Esophagus muscularis mucosa (tissue), 4 donors: ENCODE results near the gene FAM53A. TPM values are rescaled to one million over a fixed set of nuclear protein-coding genes. Genes with fewer than 3 reads are reported as not detected.

ENCODE experiments used
- DNase-seq: peaks from one replicate; pipeline ENCODE4 v3.0.0-alpha.2; 2017; ENCODE audit errors: extremely low spot score
- H3K27ac ChIP-seq, 4 donors: fragments of 200-600 bp; sonication (generic); replicated peaks in 1 of 4; 1 replicate in 3 of 4; 2 replicates in 1 of 4; pipeline ENCODE4 v1.5.1; 2016 to 2019; ENCODE audit warnings: mild to moderate bottlenecking in 1 of 4
- H3K27me3 ChIP-seq, 4 donors: fragments of 200-600 bp; sonication (generic); one replicate each; pipeline versions ENCODE4 v1.5.1 to v1.6.0; 2016 to 2019
- H3K36me3 ChIP-seq, 4 donors: fragments of 200-600 bp; sonication (generic); one replicate each; pipeline ENCODE4 v1.5.1; 2016 to 2019
- H3K4me1 ChIP-seq, 4 donors: fragments of 200-600 bp; sonication (generic); one replicate each; pipeline ENCODE4 v1.5.1; 2016 to 2019
- H3K4me3 ChIP-seq, 4 donors: fragments of 200-600 bp; sonication (generic); 1 replicate in 2 of 4; 2 replicates in 2 of 4; pipeline ENCODE4 v1.5.1; 2016 to 2019; ENCODE audit warnings: mild to moderate bottlenecking in 4 of 4, moderate library complexity in 1 of 4
- H3K9me3 ChIP-seq, 4 donors: fragments of 200-600 bp; sonication (generic); 1 replicate in 3 of 4; 2 replicates in 1 of 4; pipeline ENCODE4 v1.5.1; 2016 to 2019
- CTCF ChIP-seq, 3 experiments: fragments of 200-600 bp in 2 of 3; fragments of 450-650 bp in 1 of 3; sonication (generic) in 2 of 3; IDR thresholded peaks; one replicate each; pipeline ENCODE4 v1.5.1; 2017 to 2019; ENCODE audit warnings: antibody characterized with exemption in 3 of 3, mild to moderate bottlenecking in 2 of 3, moderate library complexity in 1 of 3
- EP300 ChIP-seq: sonication (generic); formaldehyde crosslinking; IDR thresholded peaks from one replicate; pipeline ENCODE4 v1.6.1; 2017; ENCODE audit warnings: antibody characterized with exemption
- POLR2A ChIP-seq: fragments of 450-650 bp; IDR thresholded peaks from one replicate; pipeline ENCODE4 v1.6.1; 2017; ENCODE audit warnings: antibody characterized with exemption, moderate library complexity, mild to moderate bottlenecking, low read depth
- POLR2AphosphoS5 ChIP-seq, 2 donors: sonication (generic); formaldehyde crosslinking; IDR thresholded peaks; one replicate each; pipeline ENCODE4 v1.6.1; 2017; ENCODE audit warnings: antibody characterized with exemption in 2 of 2
- WGBS: methylation state at CpG from one replicate; pipeline ENCODE4 v1.1.5; 2018; 5-methylcytosine and 5-hydroxymethylcytosine counted together
- intact Hi-C: fragments of 100-400 bp; cut with DNase I; formaldehyde crosslinking; loops from one replicate; pipeline ENCODE4 v1.15.1; 2023
- total RNA-seq, 4 donors: library from RNA; depleted of rRNA; stranded (reverse); fragments of >200 nt; gene quantifications; one replicate each; pipeline versions ENCODE4 v1.1.0 to v1.2.1, GENCODE V29; 2016

The FAM53A gene
- total RNA-seq, 4 donors from 2014 or later: 5.2 to 13.3 (median 8.9) TPM

DNA sequence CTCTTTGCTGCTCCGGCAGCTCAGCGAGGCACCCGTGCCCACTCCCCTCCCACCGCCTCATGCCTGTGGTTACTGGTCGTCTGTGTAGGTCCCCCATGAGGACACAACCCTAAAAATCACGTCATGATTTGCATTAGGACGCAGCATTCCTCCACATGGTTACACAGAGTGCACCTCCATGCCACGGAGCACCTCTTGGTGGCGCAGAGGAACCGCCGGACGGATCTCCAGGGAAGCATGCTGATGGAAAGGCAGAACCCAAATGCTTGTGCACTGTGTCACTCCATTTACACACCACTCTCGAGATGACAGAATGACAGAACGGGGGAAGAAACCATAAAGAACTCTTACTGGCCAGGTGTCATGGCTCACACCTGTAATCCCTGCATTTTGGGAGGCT lies 22.4 kb downstream of the FAM53A start:
- no peak overlapping the region for H3K27ac ChIP-seq
- H3K4me3 ChIP-seq: no peak overlapping the region
- no peak for TF ChIP-seq POLR2AphosphoS5 (IDR thresholded peaks at IDR 0.05)
- TF ChIP-seq CTCF (IDR thresholded peaks at IDR 0.05): no peak
- TF ChIP-seq POLR2A: no peak
- no peak for TF ChIP-seq EP300
- intact Hi-C loops: no loop called here
- no peaks in the 10 kb centered on the region for H3K9me3 ChIP-seq
- peaks cover 0 to 4% (median 1%) of the 10 kb centered on the region in 4 donors for H3K4me1 ChIP-seq
- H3K36me3 ChIP-seq: peaks cover 0 to 4% (median 2%) of the 10 kb centered on the region in 4 donors
- no peak for DNase-seq
- WGBS: 94% methylated on average over 14 of the region's 14 CpGs
- H3K27me3 ChIP-seq: no peaks in the 10 kb centered on the region

- Histone ChIP-seq H3K27me3 (no peaks in the 10 kb centered on the region), H3K27ac (no peak overlapping the region), H3K36me3 (peaks cover 0 to 8% (median 2%) of the 10 kb centered on the region in 4 donors), H3K4me1 (no peaks in the 10 kb centered on the region), H3K4me3 (no peak overlapping the region), H3K9me3 (no peaks in the 10 kb centered on the region)
- no peak for TF ChIP-seq POLR2AphosphoS5 (IDR thresholded peaks at IDR 0.05)
- TF ChIP-seq POLR2A: no peak
- no peak for TF ChIP-seq EP300
- no peak for TF ChIP-seq CTCF (IDR thresholded peaks at IDR 0.05)
- 84% methylated on average over 24 of the region's 25 CpGs for WGBS
- DNase-seq: no peak
- intact Hi-C loops: no loop called here
Observed at GRCh38 chr4:1660948-1661677, 23.0 kb downstream of the FAM53A start.

DNA sequence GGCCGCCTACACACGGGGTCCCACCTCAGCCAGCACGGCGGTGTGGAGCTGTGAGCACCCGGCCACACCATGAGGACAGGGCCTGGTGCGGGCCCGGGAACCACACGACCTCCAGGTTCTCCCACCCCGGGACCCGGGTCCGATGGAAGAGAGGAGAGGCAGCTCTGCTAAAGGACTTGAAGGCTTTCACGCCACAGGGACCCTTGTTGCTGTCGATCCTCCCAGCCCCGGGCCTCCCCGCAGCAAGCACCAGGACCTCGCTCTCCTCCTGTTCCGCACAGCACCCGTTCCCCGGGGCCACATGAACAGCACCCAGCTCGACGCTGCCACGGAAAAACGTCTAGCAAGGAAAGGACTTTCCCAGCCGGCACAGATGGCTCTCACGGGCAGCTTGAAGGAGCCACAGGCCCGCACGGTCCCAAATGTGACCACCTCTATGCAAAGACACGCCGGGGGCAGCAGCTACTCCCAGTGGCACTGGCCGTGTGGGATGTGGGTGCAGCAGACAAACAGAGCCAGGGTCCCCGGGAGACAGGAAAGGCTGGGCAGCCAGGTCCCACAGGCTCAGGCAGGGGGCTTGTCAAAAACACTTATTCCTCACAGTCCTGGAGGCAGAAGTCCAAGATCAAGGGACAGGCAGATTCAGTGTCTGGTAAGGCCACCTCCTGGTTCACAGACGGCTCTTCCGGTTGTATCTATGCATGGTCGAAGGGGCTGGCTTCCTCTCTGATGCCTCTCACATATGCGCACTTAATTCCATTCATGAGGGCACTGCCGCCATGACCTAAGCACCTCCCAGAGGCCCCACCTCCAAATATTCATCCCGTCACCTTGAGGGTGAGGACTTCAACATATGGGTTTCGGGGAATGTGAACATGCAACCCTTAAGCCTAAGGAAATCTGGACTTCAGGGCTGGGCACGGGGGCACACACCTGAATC lies 24.7 kb downstream of the FAM53A start:
- 93% methylated on average over 34 of the region's 39 CpGs for WGBS
- Histone ChIP-seq H3K4me3 (no peak overlapping the region), H3K4me1 (no peaks in the 10 kb centered on the region), H3K36me3 (peaks cover 0 to 18% (median 7%) of the 10 kb centered on the region in 4 donors), H3K9me3 (no peaks in the 10 kb centered on the region), H3K27me3 (no peaks in the 10 kb centered on the region), H3K27ac (no peak overlapping the region)
- no peak for DNase-seq
- intact Hi-C loops: no loop called here
- TF ChIP-seq CTCF (IDR thresholded peaks at IDR 0.05) (no peak), POLR2AphosphoS5 (IDR thresholded peaks at IDR 0.05) (no peak), EP300 (no peak), POLR2A (no peak)

- TF ChIP-seq EP300 (no peak), POLR2AphosphoS5 (IDR thresholded peaks at IDR 0.05) (no peak), CTCF (IDR thresholded peaks at IDR 0.05) (no peak), POLR2A (no peak)
- H3K27ac ChIP-seq: no peak overlapping the region
- no peak for DNase-seq
- H3K9me3 ChIP-seq: no peaks in the 10 kb centered on the region
- no peak overlapping the region for H3K4me3 ChIP-seq
- no peaks in the 10 kb centered on the region for H3K4me1 ChIP-seq
- 97% methylated on average over 10 of the region's 12 CpGs for WGBS
- H3K36me3 ChIP-seq: peaks cover 0 to 19% (median 7%) of the 10 kb centered on the region in 4 donors
- H3K27me3 ChIP-seq: no peaks in the 10 kb centered on the region
- intact Hi-C loops: no loop called here
Observed at GRCh38 chr4:1658581-1658980, 25.5 kb downstream of the FAM53A start.
